GM15510 (cell line): ENCODE results near the gene KCNJ5.

Experiments
- POLR2A ChIP-seq: IDR thresholded peaks from 3 replicates; pipeline ENCODE4 v1.6.1; 2011; ENCODE audit warnings: borderline replicate concordance; ENCODE audit not compliant: insufficient read length; ENCODE audit errors: extremely low read depth

Gene KCNJ5

DNA sequence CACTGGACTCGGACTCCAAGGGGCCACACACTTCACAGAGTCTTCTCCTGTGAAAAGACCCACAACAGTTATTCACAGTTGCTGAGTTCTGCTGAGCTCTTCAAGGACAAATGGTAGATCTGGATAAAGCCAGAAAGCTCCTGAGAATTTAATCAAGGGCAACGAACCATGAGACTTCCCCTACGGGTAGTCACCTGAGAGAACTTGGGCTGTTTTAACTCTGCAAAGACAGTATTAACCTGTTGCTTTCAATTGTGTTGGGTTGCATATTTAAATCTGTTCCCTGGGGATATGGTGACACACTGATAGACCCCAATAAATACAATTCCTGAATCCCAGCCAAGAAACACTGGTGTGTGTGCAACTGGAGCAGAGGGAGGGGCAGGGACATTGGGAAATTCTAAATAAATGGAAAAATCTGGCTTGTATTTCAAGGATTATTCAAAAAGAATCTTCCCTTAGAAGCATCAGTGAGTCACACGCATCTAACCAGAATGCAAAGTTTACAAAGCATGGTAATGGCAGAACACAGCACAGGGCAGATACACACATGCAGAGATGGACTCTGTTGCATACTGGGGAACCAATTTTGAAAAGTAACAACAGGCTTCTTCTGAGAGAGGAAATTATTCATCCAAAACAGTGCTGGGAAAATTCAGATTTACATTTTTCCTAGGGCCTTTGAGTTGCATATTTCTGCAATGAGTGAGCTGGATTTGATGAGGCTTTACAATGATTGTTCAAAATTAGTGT is 28.1 kb upstream of the KCNJ5 start:
- TF ChIP-seq POLR2A = no peak

DNA sequence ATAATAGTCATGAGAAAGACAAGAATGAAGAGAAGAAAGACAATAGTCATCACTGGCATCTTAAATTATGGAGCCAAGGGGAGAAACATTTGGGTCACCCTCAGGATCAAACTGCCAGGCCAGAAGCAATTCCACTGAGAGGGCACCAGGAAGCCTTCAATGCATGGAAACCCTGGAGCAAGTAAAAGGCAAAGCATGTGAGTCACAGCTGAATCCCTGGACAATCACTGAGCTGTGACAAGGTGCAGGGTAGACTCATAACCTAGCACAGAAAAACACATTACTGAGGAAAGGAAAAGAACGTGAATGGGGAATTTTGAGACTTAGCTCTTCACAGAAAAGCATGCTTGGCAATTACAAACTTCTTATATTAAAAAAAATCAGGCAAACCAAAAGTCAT is 25.7 kb upstream of the KCNJ5 start:
- TF ChIP-seq POLR2A = no peak

DNA sequence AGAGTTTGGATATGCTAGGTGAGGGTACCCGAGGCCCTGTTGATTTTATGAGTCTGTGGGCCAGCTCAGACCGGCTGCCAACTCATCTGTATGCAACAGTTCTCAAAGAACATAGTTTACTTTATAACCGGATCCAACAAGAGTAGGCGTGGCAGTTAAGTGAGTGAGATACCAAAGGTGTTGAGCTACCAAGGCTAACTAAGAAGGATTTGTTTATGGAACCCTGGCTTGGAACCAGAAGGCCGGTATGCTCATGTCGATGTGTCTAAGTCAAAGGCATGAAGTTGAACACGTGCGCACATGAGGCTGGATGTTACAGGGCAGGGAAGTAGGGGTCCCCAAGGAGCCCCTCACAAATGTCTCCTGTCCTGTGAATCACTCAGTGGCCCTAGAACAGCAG is 23.9 kb upstream of the KCNJ5 start, which contains the start of gene KCNJ1:
TSS of gene KCNJ1 (minus strand) at position 20 of the 400 bp plus-strand sequence. CDS start 27,053 bp downstream, outside the sequence.
- TF ChIP-seq POLR2A = no peak

DNA sequence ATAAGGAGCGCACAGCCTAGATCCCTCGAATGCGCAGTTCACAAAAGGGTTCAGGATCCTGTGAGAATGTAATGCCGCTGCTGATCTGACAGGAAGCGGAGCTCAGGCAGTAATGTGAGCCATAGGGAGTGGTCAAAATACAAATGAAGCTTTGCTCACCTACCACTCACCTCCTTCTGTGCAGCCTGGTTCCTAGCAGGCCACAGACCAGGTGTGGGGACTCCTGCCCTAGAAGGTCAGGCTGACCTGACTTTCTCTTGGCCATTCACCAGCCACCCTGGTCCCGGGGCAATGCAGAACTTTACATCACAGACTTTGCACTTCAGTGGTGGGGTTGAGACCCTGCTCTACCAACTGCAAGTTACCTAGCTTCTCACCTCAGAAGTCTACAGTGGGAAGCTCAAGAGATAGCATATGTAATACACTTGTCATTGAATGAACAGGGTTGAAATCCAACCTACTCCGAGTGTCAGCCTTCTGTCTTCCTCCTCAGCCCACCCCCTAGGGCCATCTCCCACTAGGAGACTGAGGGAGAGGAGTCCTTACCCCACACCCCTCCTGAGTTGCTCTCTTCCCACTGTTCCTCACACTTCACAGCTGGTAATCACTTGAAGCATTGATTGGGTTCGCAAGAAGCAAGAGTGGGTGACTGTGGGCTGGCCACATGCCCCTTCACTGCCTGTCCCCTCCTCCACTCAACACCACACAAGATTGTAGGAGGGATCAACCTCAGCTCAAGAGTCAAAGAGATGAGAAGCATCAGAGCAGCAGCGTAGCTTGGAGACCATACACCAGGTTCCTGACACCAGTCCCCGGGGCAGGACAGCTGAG is 22.1 kb upstream of the KCNJ5 start:
- TF ChIP-seq POLR2A = no peak

DNA sequence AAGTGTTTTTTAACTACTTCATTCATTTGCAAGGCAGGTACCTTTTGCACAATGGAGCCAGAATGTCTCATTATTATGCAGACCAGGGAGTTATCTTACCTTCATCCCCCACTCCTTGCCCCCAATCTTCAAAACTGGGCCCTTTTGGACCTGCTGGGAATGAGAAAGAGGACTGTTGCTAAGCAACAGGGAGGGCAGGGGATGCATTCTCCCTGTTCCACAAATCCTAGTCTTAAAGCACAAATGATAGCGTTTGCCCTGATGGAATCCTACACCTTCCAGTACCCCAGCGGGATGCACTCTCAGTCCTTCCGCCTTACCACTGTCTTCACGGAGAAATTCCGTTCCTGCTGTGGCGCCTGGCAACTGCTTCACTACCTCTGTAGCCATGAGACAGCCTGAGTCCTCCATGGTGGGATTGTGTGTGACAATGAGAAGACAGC is 20.0 kb upstream of the KCNJ5 start:
- TF ChIP-seq POLR2A = no peak

DNA sequence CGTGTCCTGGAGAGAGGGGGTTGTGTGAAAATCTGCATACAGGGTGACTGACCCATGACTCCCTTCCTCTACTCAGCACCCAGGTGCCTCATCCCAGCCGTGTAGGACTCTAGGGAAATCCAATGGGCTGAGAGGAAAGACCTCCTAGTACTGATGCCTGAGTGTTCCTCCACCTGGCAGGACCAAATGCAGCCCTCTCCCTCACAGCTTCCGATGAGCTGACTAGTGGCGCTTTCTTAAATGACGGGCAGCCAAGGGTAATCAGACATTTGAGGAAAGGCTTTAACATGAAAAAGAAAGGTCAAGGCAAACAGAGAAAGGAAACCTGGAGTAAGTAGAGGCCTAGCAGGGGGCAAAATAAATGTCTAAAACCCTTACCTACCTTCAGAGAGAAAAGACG is 19.1 kb upstream of the KCNJ5 start:
- no peak for TF ChIP-seq POLR2A

DNA sequence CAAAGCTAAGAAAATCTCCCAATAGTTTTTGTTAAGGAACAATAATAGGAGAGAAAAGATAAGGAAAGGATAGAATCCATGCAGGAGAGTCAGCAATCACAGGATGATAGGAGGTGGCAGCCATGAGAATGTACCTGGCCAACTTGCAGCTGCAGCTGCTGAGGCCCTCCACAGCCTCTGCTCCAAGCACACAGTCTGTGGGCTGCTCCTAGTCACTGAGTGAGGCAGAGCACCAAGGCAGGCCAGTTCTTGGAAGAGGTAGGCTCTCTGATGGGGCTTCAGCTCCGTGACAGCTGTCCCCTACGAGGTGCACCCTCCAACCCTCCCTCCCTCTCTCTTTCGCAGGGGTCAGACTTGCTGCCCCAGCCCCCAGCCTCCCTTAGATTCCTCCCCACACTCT is 18.6 kb upstream of the KCNJ5 start:
- TF ChIP-seq POLR2A = no peak

DNA sequence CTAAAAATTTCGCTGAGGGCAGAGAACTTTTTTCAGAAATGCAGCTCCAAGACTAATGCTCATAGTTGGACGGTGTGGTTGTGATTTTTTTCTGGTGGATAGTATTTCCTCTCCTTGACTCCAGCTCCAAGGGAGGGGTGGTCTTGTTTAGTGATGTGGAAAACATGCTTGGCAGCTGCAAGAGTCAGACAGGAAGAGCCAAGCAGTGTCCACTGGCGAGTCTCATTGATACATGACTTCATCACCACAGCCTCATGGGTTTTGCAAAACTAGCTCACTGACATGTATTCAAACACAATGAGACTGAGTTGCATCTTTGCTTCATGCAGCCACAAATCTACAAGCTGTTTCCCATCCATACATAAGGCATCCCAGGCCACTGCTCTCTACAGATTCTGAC is 16.7 kb upstream of the KCNJ5 start:
- no peak for TF ChIP-seq POLR2A

DNA sequence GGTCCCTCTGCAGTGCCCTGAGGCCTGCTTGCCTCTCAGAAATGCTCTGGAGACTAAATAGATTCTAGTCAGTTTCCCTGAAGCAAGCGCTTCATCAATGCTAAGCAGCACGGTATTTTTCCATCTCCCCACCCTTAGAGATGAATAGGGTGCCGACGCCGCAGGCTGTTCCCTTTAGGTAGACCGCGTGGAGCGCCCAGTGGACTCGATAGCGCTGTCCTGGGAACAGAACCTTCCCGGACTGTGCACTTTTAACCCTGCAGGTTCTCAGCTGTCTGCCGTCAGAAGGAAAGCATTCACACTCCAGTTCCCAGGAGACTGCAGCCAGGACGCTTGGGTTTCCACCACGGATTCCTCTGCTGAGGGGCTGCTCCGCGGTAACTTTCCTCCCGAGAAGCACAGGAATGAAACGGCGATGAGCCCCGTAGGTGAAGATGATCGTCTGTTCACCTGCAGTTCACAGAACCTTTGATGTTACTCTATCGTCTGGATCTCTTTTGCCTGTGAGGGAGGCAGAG is 15.0 kb upstream of the KCNJ5 start:
- TF ChIP-seq POLR2A = no peak

DNA sequence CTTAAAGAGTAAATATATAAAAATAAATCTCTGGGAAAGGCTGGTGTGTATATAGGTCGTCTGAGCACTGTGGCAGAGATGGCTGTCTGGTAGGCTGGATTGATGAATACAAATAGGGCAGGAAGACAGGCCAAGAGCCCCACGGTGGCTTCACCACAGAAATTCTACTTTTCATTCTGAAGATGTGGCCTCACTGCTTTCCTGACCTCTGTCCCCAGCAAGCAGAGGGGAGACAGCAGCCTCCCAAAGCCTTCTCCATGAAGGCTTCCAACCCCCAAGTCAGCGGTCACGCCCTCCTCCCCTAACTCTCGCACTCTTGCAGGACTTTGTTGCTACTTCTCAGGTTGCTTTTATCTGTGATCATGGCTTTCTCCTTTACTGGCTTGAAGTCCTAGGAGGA is 13.4 kb upstream of the KCNJ5 start:
- TF ChIP-seq POLR2A = no peak

DNA sequence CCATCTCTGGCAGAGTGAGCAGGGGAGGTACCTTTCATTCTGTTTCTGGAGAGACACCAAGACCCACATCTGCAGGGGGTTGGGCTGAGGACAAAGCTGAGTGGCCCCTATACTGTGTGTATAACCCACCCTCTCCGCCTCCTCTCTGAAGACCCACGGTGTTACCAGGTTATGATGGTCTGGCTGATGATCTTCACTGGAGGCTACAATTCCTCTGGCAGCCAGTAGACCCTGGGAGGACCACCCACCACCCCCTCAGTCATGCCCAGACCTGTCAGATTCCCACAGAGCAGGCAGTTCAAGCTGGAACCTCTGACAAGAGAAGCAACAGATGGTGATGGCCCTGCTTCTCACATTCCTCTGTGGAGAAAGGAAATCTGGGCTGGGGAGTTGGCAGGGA is 12.7 kb upstream of the KCNJ5 start:
- no peak for TF ChIP-seq POLR2A

DNA sequence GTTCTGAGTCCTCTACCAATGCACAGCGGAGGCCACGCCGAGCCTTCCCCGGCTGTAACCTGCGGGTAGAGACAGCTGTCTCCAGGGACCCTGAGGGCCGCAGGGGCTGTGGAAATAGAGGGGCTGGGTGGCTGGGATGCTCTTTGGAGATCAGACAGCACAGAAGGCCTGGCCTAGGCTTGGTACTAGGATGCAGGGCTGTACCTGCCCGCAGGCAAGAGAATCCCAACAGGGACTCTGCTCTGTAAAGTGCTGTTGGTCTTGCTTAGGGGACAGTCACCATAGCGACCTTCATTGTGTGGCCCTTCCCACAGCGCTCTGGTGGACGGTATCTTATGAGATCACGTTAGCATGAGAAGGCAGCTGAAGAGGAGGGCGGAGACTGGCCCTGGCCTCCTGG is 11.3 kb upstream of the KCNJ5 start:
- TF ChIP-seq POLR2A = no peak

DNA sequence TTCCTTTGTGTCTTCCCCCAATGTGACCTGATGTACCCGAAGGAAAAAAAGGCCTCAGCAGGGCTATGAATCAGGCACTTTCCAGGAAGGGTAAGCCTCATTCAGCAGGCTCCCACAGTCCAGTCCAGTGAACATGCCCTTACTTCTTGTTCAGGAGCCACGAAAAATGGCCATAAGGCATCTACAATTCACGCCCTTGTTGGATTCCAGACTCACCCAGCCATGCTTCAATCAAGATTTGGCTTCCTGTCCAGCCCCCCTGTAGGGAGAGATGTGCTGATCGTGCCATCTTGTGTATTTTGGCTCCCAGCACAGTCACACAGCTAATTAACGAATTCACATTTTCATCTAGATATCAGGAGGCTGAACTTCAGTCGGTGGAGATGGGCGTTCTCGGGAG is 9.9 kb upstream of the KCNJ5 start:
- TF ChIP-seq POLR2A = no peak

DNA sequence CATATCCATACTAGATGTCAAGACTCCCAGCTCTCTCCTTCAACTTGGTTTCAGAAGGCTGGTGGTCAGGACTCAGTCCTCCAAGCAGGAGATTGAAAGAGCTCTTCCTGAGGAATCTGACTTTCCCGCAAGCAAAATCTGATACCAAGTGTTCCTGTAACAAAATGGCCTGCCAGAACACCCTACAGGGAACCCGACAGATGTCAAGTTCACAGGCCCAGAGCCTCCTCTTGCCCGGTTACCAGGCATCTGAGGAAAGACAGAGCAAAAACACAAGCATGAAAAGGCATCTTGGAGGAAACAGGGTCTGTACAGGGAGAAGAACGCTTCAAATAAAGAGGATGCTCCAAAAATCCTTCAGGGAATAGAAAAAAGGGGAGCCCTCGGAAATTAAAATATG is 8.7 kb upstream of the KCNJ5 start:
- no peak for TF ChIP-seq POLR2A

DNA sequence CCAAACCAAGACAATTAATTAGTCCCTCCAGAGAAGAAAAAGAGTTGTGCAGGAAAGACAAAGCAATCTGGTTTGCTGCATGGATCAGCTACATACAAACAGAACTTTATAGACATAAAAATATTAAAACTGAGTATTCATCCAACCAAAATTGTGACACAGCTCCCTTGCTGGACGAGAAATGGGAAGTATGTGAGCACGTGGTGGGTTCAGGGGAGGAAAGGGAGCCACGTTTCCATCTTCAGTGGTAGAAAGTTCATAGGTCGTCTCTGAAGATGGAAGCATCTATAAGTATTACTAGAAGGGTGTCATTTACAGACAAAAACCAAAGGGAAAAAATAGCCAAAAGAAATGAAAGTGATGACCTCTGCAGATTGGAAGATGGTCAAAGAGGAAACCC is 7.1 kb upstream of the KCNJ5 start:
- TF ChIP-seq POLR2A = no peak
